CD4-positive, CD25-positive, alpha-beta regulatory T cell (primary cell): ENCODE measurements around the gene PEAK1. TPM values are rescaled to one million over a fixed set of nuclear protein-coding genes. Genes with fewer than 3 reads are reported as not detected.
A peak's percentile ranks its signal among the peaks of the same experiment; 100 is the strongest.

Experiments
- ATAC-seq, 2 donors: fragments of 150-1000 bp; cut with Tn5 transposase; one replicate each; pipeline ENCODE4 v1.10.0; 2021; ENCODE audit warnings: low read depth in 2 of 2, moderate number of reproducible peaks in 2 of 2, moderate library complexity in 1 of 2
- DNase-seq, 3 donors: peaks; one replicate each; pipeline versions ENCODE4 v3.0.0 to v3.0.0-alpha.2; 2012 to 2022; ENCODE audit warnings: mixed read lengths in 1 of 3
- H3K27ac ChIP-seq: one replicate; pipeline ENCODE4 v1.7.0; 2013; ENCODE audit warnings: mild to moderate bottlenecking, low read length; ENCODE audit not compliant: insufficient read depth, poor library complexity, severe bottlenecking
- H3K27me3 ChIP-seq: one replicate; pipeline ENCODE4 v1.7.0; 2013; ENCODE audit warnings: low read length; ENCODE audit not compliant: control insufficient read depth, insufficient read depth
- H3K36me3 ChIP-seq: one replicate; pipeline ENCODE4 v1.7.0; 2013; ENCODE audit warnings: mild to moderate bottlenecking, low read length, moderate library complexity; ENCODE audit not compliant: control insufficient read depth, insufficient read depth
- H3K4me1 ChIP-seq: 2 replicates; pipeline ENCODE4 v1.7.0; 2013; ENCODE audit warnings: mild to moderate bottlenecking, low read length; ENCODE audit not compliant: insufficient read depth, control insufficient read depth, poor library complexity, severe bottlenecking
- H3K4me3 ChIP-seq: one replicate; pipeline ENCODE4 v1.7.0; 2013; ENCODE audit warnings: low read depth, mild to moderate bottlenecking, low read length, moderate library complexity
- H3K9me3 ChIP-seq, 2 experiments: 1 replicate in 1 of 2; 2 replicates in 1 of 2; pipeline ENCODE4 v1.7.0; 2013; ENCODE audit warnings: low read length in 2 of 2, mild to moderate bottlenecking in 1 of 2, moderate library complexity in 1 of 2; ENCODE audit not compliant: control insufficient read depth in 2 of 2
- H3K27ac Mint-ChIP-seq, 3 donors: one replicate each; pipeline ENCODE4 v1.8.0; 2020 to 2022; ENCODE audit warnings: mild to moderate bottlenecking in 3 of 3, mixed read lengths in 3 of 3, moderate library complexity in 2 of 3
- H3K27me3 Mint-ChIP-seq: one replicate; pipeline ENCODE4 v1.8.0; 2022; ENCODE audit warnings: mild to moderate bottlenecking, mixed read lengths
- H3K36me3 Mint-ChIP-seq: one replicate; pipeline ENCODE4 v1.8.0; 2020; ENCODE audit warnings: mixed read lengths
- H3K4me1 Mint-ChIP-seq, 4 donors: one replicate each; pipeline ENCODE4 v1.8.0; 2020 to 2022; ENCODE audit warnings: mixed read lengths in 4 of 4, mild to moderate bottlenecking in 1 of 4
- H3K4me3 Mint-ChIP-seq, 4 donors: one replicate each; pipeline ENCODE4 v1.8.0; 2020 to 2022; ENCODE audit warnings: mild to moderate bottlenecking in 4 of 4, mixed read lengths in 4 of 4, moderate library complexity in 3 of 4
- H3K9me3 Mint-ChIP-seq, 7 donors: one replicate each; pipeline ENCODE4 v1.8.0; 2020 to 2022; ENCODE audit warnings: mixed read lengths in 7 of 7, mild to moderate bottlenecking in 3 of 7, moderate library complexity in 2 of 7
- polyA plus RNA-seq, 4 donors: library from polyadenylated mRNA; unstranded; fragments of 300-500 nt; fragmentation: Illumina TruSeq; gene quantifications; one replicate each; pipeline ENCODE4 v1.2.3, GENCODE V29; 2021
- total RNA-seq: library from RNA; stranded (reverse); gene quantifications from one replicate; pipeline ENCODE4 v1.2.3, GENCODE V29; 2022

The PEAK1 gene
- total and polyA plus RNA-seq, 5 donors from 2014 or later: 0.15 to 9.6 (median 1.1) TPM

DNA sequence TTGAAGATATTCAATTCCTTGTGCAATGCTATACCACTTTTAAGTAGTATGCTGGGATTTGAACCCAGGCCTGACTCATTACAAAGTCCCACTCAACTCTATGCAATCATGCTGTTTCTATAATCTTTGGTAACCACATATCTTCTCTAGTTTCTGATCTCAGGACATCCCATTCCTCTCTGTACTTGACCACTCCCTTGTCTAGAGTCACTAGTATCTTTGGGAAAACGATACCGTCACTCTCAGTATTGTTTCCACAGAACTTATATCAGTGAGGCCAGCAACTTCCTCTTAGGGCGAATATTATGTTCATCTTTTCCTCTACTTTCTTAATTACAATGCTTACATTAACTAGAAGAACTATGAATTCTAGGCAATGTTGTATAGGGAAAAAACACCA is 211.7 kb downstream of the PEAK1 start:
- Histone ChIP-seq H3K9me3 (no peaks in the 10 kb centered on the region), H3K27ac (no peak overlapping the region), H3K4me1 (no peaks in the 10 kb centered on the region), H3K36me3 (no peaks in the 10 kb centered on the region), H3K27me3 (no peaks in the 10 kb centered on the region), H3K4me3 (no peak overlapping the region)
- Mint-ChIP-seq H3K4me3 (no peak overlapping the region), H3K4me1 (no peaks in the 10 kb centered on the region), H3K9me3 (peaks cover 0 to 5% (median 0%) of the 10 kb centered on the region in 7 donors), H3K27ac (no peak overlapping the region), H3K36me3 (no peaks in the 10 kb centered on the region), H3K27me3 (no peaks in the 10 kb centered on the region)
- DNase-seq: no peak
- ATAC-seq: no peak

GRCh38 chr15:77201665-77202064 is 218.2 kb downstream of the PEAK1 start:
- ATAC-seq: no peak
- Mint-ChIP-seq H3K9me3 (peaks cover 0 to 9% (median 2%) of the 10 kb centered on the region in 7 donors), H3K36me3 (peaks cover 8% of the 10 kb centered on the region), H3K4me1 (no peaks in the 10 kb centered on the region), H3K4me3 (no peak overlapping the region), H3K27ac (no peak overlapping the region), H3K27me3 (no peaks in the 10 kb centered on the region)
- no peak for DNase-seq
- Histone ChIP-seq H3K27ac (no peak overlapping the region), H3K4me3 (no peak overlapping the region), H3K36me3 (no peaks in the 10 kb centered on the region), H3K9me3 (peaks cover 4 to 10% of the 10 kb centered on the region in 2 experiments), H3K4me1 (no peaks in the 10 kb centered on the region), H3K27me3 (no peaks in the 10 kb centered on the region)

GRCh38 chr15:77196381-77196780 is 223.5 kb downstream of the PEAK1 start:
- no peak overlapping the region for H3K27ac Mint-ChIP-seq
- Histone ChIP-seq H3K27me3 (no peaks in the 10 kb centered on the region), H3K27ac (no peak overlapping the region), H3K4me1 (no peaks in the 10 kb centered on the region), H3K9me3 (peaks cover 4 to 10% of the 10 kb centered on the region in 2 experiments), H3K36me3 (no peaks in the 10 kb centered on the region), H3K4me3 (no peak overlapping the region)
- DNase-seq (no peak), ATAC-seq (no peak)
- no peaks in the 10 kb centered on the region for H3K27me3 Mint-ChIP-seq
- H3K4me3 Mint-ChIP-seq: no peak overlapping the region
- H3K4me1 Mint-ChIP-seq: no peaks in the 10 kb centered on the region
- H3K9me3 Mint-ChIP-seq: peaks cover 0 to 9% (median 2%) of the 10 kb centered on the region in 7 donors
- H3K36me3 Mint-ChIP-seq: peaks cover 8% of the 10 kb centered on the region

- Histone ChIP-seq H3K9me3 (peaks cover 4 to 10% of the 10 kb centered on the region in 2 experiments), H3K27ac (no peak overlapping the region), H3K4me1 (no peaks in the 10 kb centered on the region), H3K36me3 (no peaks in the 10 kb centered on the region), H3K27me3 (no peaks in the 10 kb centered on the region), H3K4me3 (no peak overlapping the region)
- DNase-seq (no peak), ATAC-seq (no peak)
- no peak overlapping the region for H3K27ac Mint-ChIP-seq
- peaks cover 8% of the 10 kb centered on the region for H3K36me3 Mint-ChIP-seq
- H3K9me3 Mint-ChIP-seq: peaks cover 0 to 9% (median 2%) of the 10 kb centered on the region in 7 donors
- H3K4me3 Mint-ChIP-seq: no peak overlapping the region
- no peaks in the 10 kb centered on the region for H3K4me1 Mint-ChIP-seq
- no peaks in the 10 kb centered on the region for H3K27me3 Mint-ChIP-seq
These were observed 224.3 kb downstream of the PEAK1 start for GRCh38 chr15:77195586-77195985.

DNA sequence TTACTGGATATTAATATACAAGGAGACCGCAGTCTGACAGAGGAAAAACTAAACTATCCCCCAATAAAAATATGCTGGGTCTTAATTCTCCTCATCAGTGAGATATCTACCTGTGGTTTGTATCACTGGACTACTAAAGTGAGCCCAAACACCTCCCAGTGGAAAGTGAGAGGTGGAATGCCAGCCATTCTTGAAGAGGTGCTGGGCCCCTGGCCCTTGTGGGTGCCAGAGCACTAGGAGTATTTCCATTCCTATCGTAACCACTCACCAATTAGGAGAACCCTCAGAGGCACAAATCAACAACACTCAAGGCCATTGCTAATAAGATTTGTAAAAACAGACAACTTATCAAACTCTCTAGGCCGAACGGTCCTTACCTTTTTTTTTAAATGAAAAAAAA is 227.5 kb downstream of the PEAK1 start:
- Mint-ChIP-seq H3K27ac (no peak overlapping the region), H3K4me3 (no peak overlapping the region), H3K36me3 (no peaks in the 10 kb centered on the region)

DNA sequence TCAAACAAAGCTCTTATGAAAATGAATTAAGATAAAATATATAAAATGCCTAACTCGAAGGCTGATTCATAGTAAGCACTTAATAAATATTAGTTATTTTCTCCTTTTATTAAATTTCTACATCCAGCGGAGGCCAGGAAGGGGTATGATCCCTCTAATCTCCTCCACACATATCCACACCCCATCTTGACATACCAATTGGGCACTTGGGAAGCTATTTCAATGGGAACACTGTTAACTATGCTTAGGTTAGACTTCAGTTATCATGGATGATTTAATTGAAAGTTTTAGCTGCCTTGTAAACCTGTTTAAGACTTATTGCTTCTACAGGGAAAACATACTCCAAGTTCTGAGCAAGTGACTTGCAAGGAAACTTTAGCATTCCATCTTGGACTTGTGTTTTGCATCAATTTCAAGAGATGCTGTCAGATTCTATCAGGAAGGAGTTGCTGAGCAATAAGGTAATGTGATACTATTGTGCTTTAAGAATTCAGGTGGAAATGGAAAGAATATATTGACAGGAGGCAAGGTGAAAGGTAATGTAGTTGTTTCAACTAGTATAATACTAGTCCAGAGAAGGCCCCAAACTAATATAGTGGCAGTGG is 228.6 kb downstream of the PEAK1 start:
- Histone ChIP-seq H3K4me1 (peaks cover 5% of the 10 kb centered on the region), H3K4me3 (no peak overlapping the region), H3K9me3 (no peaks in the 10 kb centered on the region), H3K27ac (no peak overlapping the region), H3K36me3 (no peaks in the 10 kb centered on the region), H3K27me3 (no peaks in the 10 kb centered on the region)
- ATAC-seq (no peak), DNase-seq (no peak)
- Mint-ChIP-seq H3K9me3 (no peaks in the 10 kb centered on the region), H3K27ac (no peak overlapping the region), H3K4me3 (no peak overlapping the region), H3K36me3 (no peaks in the 10 kb centered on the region), H3K4me1 (peaks cover 4 to 12% (median 9%) of the 10 kb centered on the region in 4 donors), H3K27me3 (no peaks in the 10 kb centered on the region)

More for the DNA sequence above, 227.5 kb downstream of the PEAK1 start:
- H3K4me1 ChIP-seq: peaks cover 5% of the 10 kb centered on the region
- ATAC-seq (no peak), DNase-seq (no peak)
- no peaks in the 10 kb centered on the region for H3K9me3 Mint-ChIP-seq
- no peaks in the 10 kb centered on the region for H3K36me3 ChIP-seq
- no peaks in the 10 kb centered on the region for H3K27me3 Mint-ChIP-seq
- no peak overlapping the region for H3K27ac ChIP-seq
- H3K9me3 ChIP-seq: no peaks in the 10 kb centered on the region
- no peak overlapping the region for H3K4me3 ChIP-seq
- H3K4me1 Mint-ChIP-seq: peaks cover 4 to 12% (median 8%) of the 10 kb centered on the region in 4 donors
- no peaks in the 10 kb centered on the region for H3K27me3 ChIP-seq

DNA sequence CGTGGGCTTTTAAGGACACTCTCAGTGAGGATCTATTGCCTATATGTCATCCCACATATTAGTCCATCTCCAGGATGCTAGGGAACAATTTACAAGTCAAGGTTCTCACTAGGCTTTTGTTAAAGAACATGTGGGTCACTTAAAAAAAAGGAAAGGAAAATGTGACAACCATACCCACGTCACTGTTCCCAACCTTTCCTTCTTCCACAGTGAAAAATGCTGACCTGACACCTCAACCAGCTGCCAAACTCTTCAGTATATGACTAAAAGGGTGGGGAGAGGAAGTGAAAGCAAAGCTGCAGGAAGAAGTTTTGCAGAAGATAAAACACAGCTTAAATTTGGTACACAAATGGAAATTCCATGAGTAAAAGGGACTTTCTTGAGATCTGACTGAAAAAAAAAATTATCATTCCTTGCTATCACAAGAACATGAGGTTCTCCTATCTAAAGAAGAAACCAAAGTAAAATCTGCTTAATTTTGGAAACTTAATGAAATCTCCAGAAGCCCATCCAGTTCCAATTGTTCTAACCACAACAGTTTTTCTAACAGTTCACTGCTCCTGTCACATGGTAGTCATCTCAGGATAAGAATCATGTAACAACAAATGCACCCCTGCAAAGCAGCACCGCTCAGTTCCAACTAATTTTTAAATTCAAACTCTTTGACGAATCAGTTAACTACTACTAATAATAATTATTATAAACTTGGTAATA is 232.0 kb downstream of the PEAK1 start:
- Mint-ChIP-seq H3K36me3 (no peaks in the 10 kb centered on the region), H3K27ac (peak overlapping the region in 2 of 3 donors; percentile 42 to 74), H3K27me3 (no peaks in the 10 kb centered on the region), H3K4me3 (no peak overlapping the region), H3K4me1 (peaks cover 4 to 18% (median 9%) of the 10 kb centered on the region in 4 donors), H3K9me3 (no peaks in the 10 kb centered on the region)
- no peaks in the 10 kb centered on the region for H3K27me3 ChIP-seq
- ATAC-seq: peak in 1 of 2 donors; percentile 28
- peaks cover 5% of the 10 kb centered on the region for H3K4me1 ChIP-seq
- no peak overlapping the region for H3K4me3 ChIP-seq
- H3K9me3 ChIP-seq: no peaks in the 10 kb centered on the region
- no peaks in the 10 kb centered on the region for H3K36me3 ChIP-seq
- no peak overlapping the region for H3K27ac ChIP-seq
- DNase-seq: peak in 1 of 3 donors; percentile 32
